Heart left ventricle (tissue), 16 donors: ENCODE results near the gene TNS1. TPM values are rescaled to one million over a fixed set of nuclear protein-coding genes. Genes with fewer than 3 reads are reported as not detected.

Source experiments
- ATAC-seq, 4 donors: fragments of 200-7000 bp; cut with Tn5 transposase; one replicate each; pipeline ENCODE4 v1.9.1; 2020 to 2022; ENCODE audit warnings: moderate library complexity in 4 of 4, mild to moderate bottlenecking in 3 of 4, moderate number of reproducible peaks in 1 of 4
- DNase-seq, 5 donors: peaks; one replicate each; pipeline ENCODE4 v3.0.0-alpha.2; 2020
- H3K27ac ChIP-seq, 12 donors: fragments of 200-600 bp; sonication (generic) in 4 of 12; one replicate each; pipeline versions ENCODE4 v1.5.0 to v1.8.0; 2016 to 2022; ENCODE audit warnings: mild to moderate bottlenecking in 2 of 12
- H3K27me3 ChIP-seq, 9 donors: fragments of 200-600 bp; sonication (generic) in 2 of 9; one replicate each; pipeline versions ENCODE4 v1.5.1 to v1.8.0; 2016 to 2022; ENCODE audit warnings: mild to moderate bottlenecking in 3 of 9
- H3K36me3 ChIP-seq, 9 donors: fragments of 200-600 bp; sonication (generic) in 2 of 9; one replicate each; pipeline versions ENCODE4 v1.5.0 to v1.8.0; 2018 to 2022; ENCODE audit warnings: mild to moderate bottlenecking in 2 of 9
- H3K4me1 ChIP-seq, 12 donors: fragments of 200-600 bp; sonication (generic) in 4 of 12; one replicate each; pipeline versions ENCODE4 v1.5.0 to v1.8.0; 2016 to 2022; ENCODE audit warnings: mild to moderate bottlenecking in 3 of 12
- H3K4me3 ChIP-seq, 12 donors: fragments of 200-600 bp; sonication (generic) in 4 of 12; one replicate each; pipeline versions ENCODE4 v1.5.0 to v1.8.0; 2017 to 2022; ENCODE audit warnings: mild to moderate bottlenecking in 9 of 12, moderate library complexity in 4 of 12
- H3K9me3 ChIP-seq, 12 donors: fragments of 200-600 bp; sonication (generic) in 4 of 12; one replicate each; pipeline versions ENCODE4 v1.5.0 to v1.8.0; 2016 to 2022; ENCODE audit warnings: mild to moderate bottlenecking in 1 of 12
- POLR2A ChIP-seq, 2 donors: fragments of 450-650 bp; IDR thresholded peaks; one replicate each; pipeline ENCODE4 v1.6.1; 2017; ENCODE audit warnings: antibody characterized with exemption in 2 of 2, mild to moderate bottlenecking in 2 of 2, moderate library complexity in 2 of 2
- WGBS, 4 donors: extraction: QIAGEN DNeasy Blood & Tissue Kit in 2 of 4; methylation state at CpG; one replicate each; pipeline versions ENCODE4 v1.1.5 to v1.1.7; 2013 to 2018; 5-methylcytosine and 5-hydroxymethylcytosine counted together
- intact Hi-C, 10 donors: fragments of 100-400 bp; cut with DNase I; formaldehyde crosslinking; loops; one replicate each; pipeline versions ENCODE4 v1.11.1 to v1.14.2; 2022
- polyA plus RNA-seq, 2 donors: library from polyadenylated mRNA; stranded (reverse); fragments of 200-250 nt; gene quantifications; one replicate each; pipeline ENCODE4 v1.2.3, GENCODE V29; 2013
- total RNA-seq, 9 donors: library from RNA; depleted of rRNA in 2 of 9; stranded (reverse); fragments of >200 nt in 2 of 9; fragmentation: NEBNext Ultra II Directional in 3 of 9; extraction: Animal tissue kit (Norgen Biotek cat#: 25700) in 3 of 9; gene quantifications; one replicate each; pipeline versions ENCODE4 v1.1.0 to v1.2.4, GENCODE V29; 2016 to 2023
- TF ChIP-seq, protein P1 (sequence below), 12 donors: fragments of 200-600 bp; sonication (generic) in 4 of 12; IDR thresholded peaks; one replicate each; pipeline versions ENCODE4 v1.5.0 to v1.8.0; 2018 to 2022; ENCODE audit warnings: antibody characterized with exemption in 12 of 12, mild to moderate bottlenecking in 5 of 12
- donor health status: ischemic (EF 13 %, LVEDD 7.1; RV severe dilation, severe dysfunction).
- donor health status: healthy with polysubstance abuse.
- donor health status: DM: no; HTN: yes; CAD: no.
- donor health status: DM: no; HTN: no; CAD: no.
- donor health status: ischemic (EF 25% LVEDD 6.9; RV normal size, moderate dysfunction).
- donor health status: ischemic (EF 25% LVEDD 5.7; RV mildly dilated, moderate dysfunction).
- donor health status: healthy.
- donor health status: DM: yes; HTN: yes; CAD: no.
- donor health status: ischemic (EF 35%, LVEDD 5.7; RV mildly dilated, moderate dysfunction).
- donor health status: nonischemic (EF 11% LVEDD 7.7; RV severe dilation, severe dysfunction).
- donor health status: DM: yes; HTN: yes; CAD: no.
- donor health status: PGD.
- donor health status: ischemic (EF 29% LVEDD 5.4; RV normal size, mild dysfunction).
- donor health status: nonischemic (EF 23%, LVEDD 6.1; RV moderate dilation, normal function).

TNS1 gene
- total and polyA plus RNA-seq, 11 donors: 243 to 899 (median 669) TPM

DNA sequence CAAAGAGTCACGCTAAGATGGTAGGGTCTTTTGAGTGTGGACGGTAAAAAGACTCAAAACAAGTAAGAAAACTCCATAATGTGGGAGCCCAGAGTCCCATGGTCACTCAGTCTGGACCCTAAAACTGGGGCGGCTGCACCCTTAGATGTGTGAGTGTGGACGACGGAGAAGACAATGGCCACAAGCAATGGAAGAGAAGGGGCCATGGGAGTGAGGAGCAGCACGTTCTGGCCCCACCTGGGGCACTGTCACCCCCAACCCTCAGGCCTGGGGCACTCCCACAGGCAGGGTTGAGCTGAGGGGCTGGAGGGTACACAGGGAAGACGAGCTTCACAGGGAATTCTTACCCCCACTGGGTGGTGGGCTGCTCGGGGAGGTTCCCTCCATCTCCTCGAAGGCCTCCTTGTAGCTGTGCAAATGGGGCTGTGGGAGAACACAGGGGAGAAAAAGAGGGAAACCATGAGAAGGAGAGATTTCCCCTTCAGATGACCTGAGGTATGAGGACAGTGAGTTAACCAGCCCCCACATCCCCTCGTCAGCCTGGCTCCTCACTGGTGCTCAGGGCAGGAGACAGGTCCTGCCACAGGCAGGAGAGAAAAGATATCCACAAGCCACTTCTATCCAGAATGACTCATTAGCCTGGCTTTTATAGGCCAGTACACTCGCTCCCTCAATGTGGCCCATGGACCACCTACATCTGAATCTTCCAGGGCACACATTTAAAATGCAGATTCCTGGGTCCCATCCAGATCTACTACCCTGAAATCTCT is 167.9 kb downstream of the TNS1 start:
- Histone ChIP-seq H3K4me1 (peaks cover 12 to 100% (median 81%) of the 10 kb centered on the region in 12 donors), H3K36me3 (peaks cover 2 to 74% (median 67%) of the 10 kb centered on the region in 9 donors), H3K9me3 (no peaks in the 10 kb centered on the region), H3K27ac (peak overlapping the region; percentile 69 to 96 (median 88)), H3K27me3 (no peaks in the 10 kb centered on the region), H3K4me3 (no peak overlapping the region)
- ATAC-seq (no peak), DNase-seq (peak in 3 of 5 donors; percentile 15 to 55 (median 31))
- intact Hi-C loops: no loop called here
- TF ChIP-seq, protein P1, sequence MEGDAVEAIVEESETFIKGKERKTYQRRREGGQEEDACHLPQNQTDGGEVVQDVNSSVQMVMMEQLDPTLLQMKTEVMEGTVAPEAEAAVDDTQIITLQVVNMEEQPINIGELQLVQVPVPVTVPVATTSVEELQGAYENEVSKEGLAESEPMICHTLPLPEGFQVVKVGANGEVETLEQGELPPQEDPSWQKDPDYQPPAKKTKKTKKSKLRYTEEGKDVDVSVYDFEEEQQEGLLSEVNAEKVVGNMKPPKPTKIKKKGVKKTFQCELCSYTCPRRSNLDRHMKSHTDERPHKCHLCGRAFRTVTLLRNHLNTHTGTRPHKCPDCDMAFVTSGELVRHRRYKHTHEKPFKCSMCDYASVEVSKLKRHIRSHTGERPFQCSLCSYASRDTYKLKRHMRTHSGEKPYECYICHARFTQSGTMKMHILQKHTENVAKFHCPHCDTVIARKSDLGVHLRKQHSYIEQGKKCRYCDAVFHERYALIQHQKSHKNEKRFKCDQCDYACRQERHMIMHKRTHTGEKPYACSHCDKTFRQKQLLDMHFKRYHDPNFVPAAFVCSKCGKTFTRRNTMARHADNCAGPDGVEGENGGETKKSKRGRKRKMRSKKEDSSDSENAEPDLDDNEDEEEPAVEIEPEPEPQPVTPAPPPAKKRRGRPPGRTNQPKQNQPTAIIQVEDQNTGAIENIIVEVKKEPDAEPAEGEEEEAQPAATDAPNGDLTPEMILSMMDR (IDR thresholded peaks at IDR 0.05): no peak
- TF ChIP-seq POLR2A (IDR thresholded peaks at IDR 0.05): no peak
- 90 to 93% (median 91%) methylated on average over 11 of the region's 11 CpGs for WGBS, 4 donors

DNA sequence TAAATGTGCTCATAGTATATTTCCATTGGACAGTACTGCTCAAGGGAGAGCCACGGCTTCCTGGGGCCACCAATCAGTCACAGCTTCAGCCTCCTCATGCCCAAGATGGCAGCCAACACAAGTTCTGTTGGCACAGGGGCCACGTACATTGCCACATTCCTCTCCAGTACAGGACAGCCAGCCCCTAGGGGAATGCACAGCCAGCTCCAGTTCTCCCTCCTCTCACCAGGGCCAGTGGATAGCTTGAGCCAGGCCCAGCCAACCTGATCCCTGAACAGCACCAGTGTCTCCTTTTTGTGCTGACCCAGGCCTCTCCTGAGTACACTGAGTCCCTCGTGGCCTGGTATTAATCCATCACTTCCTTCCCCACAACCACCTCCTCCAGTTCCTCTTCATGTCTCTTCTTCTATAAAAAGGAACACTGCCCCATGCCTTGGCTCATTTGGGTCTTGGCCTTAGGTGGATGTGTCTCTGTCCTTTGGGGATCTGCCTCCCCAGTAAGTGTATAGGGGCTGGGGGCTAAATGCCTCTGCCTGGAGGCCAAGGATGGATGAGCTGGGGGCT is 168.7 kb downstream of the TNS1 start:
- ATAC-seq (peak; percentile 16 to 39 (median 28)), DNase-seq (peak in 3 of 5 donors; percentile 64 to 84 (median 77))
- intact Hi-C loops: no loop called here
- peak overlapping the region; percentile 59 to 96 (median 88) for H3K27ac ChIP-seq
- H3K9me3 ChIP-seq: no peaks in the 10 kb centered on the region
- H3K27me3 ChIP-seq: no peaks in the 10 kb centered on the region
- H3K4me1 ChIP-seq: peaks cover 12 to 100% (median 79%) of the 10 kb centered on the region in 12 donors
- 49 to 57% (median 54%) methylated on average over 3 of the region's 3 CpGs for WGBS, 4 donors
- peaks cover 2 to 76% (median 71%) of the 10 kb centered on the region in 9 donors for H3K36me3 ChIP-seq
- H3K4me3 ChIP-seq: no peak overlapping the region
- TF ChIP-seq, protein P1 (IDR thresholded peaks at IDR 0.05): no peak
- TF ChIP-seq POLR2A (IDR thresholded peaks at IDR 0.05): no peak

DNA sequence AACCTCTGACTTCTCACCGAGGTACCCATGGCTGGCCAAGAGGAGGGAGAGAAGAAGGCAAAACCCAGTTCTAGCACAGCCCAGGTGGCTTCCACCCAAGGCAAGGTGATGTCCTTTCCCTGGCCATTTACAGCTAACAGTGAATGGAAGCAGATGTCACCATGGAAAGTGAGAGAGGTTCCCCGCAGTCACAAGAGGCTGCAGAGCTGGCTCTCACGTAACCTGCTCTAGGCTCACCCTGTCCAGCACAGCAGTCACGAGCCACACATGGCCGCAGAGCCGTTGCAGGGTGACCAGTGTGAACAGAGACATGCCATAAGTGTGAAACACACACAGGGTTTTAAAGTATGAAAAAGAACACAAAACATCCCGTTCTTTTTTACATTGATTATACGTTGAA is 169.4 kb downstream of the TNS1 start:
- WGBS, 4 donors: 64 to 74% (median 73%) methylated on average over 8 of the region's 8 CpGs
- H3K27me3 ChIP-seq: no peaks in the 10 kb centered on the region
- DNase-seq: peak in 1 of 5 donors; percentile 55
- peak overlapping the region; percentile 54 to 96 (median 86) for H3K27ac ChIP-seq
- ATAC-seq: peak in 1 of 4 donors; percentile 6
- peaks cover 2 to 80% (median 76%) of the 10 kb centered on the region in 9 donors for H3K36me3 ChIP-seq
- intact Hi-C loops: loop anchor here in 1 of 10 donors (2.0 kb wide), 1 partner anchor 21 kb away; no protein-coding TSS in a partner anchor
- H3K4me1 ChIP-seq: peaks cover 14 to 100% (median 79%) of the 10 kb centered on the region in 12 donors
- H3K4me3 ChIP-seq: no peak overlapping the region
- H3K9me3 ChIP-seq: no peaks in the 10 kb centered on the region
- TF ChIP-seq, protein P1 (IDR thresholded peaks at IDR 0.05): no peak
- no peak for TF ChIP-seq POLR2A (IDR thresholded peaks at IDR 0.05)

DNA sequence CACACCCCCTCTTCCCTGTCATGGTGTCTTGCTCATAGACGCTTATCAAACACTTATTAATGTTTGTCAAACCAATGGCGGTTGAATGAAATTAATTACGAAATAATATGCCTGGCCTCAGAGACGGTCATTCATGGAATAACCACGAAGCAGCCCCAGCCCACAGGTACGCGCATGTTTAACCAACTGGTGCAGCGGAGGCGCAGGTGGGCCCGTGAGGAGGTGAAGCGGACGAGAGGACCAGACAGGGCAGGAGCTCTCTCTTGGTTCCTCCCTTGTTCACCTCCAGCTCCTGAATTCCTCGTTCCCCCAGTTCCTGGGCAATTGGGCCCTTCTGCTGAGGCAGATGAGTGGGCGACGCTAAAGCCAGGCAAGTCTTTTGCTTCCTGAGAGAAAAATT is 169.8 kb downstream of the TNS1 start:
- no peak for TF ChIP-seq POLR2A (IDR thresholded peaks at IDR 0.05)
- TF ChIP-seq, protein P1 (IDR thresholded peaks at IDR 0.05): no peak
- H3K36me3 ChIP-seq: peaks cover 2 to 83% (median 80%) of the 10 kb centered on the region in 9 donors
- no peak overlapping the region for H3K4me3 ChIP-seq
- H3K9me3 ChIP-seq: no peaks in the 10 kb centered on the region
- DNase-seq (peak in 2 of 5 donors; percentile 23 to 57), ATAC-seq (no peak)
- H3K27me3 ChIP-seq: no peaks in the 10 kb centered on the region
- 89 to 94% (median 92%) methylated on average over 15 of the region's 15 CpGs for WGBS, 4 donors
- intact Hi-C loops: loop anchor here in 1 of 10 donors (2.0 kb wide), 1 partner anchor 20 kb away; no protein-coding TSS in a partner anchor
- H3K4me1 ChIP-seq: peaks cover 18 to 100% (median 79%) of the 10 kb centered on the region in 12 donors
- H3K27ac ChIP-seq: peak overlapping the region; percentile 54 to 96 (median 86)
